HL-60 (cell line): ENCODE results near the gene SHFL.

Experiments used
- DNase-seq, 2 experiments: peaks; one replicate each; pipeline ENCODE4 v3.0.0-alpha.2; 2010 to 2020; ENCODE audit warnings: low read depth in 1 of 2, low spot score in 1 of 2
- H3K27ac ChIP-seq: fragments of 250-450 bp; sonication (Bioruptor Pico); replicated peaks from 2 replicates; pipeline ENCODE4 v1.5.1; 2020; ENCODE audit warnings: mild to moderate bottlenecking, moderate library complexity
- H3K27me3 ChIP-seq: fragments of 250-450 bp; sonication (Bioruptor Pico); 2 replicates; pipeline ENCODE4 v1.5.1; 2021; ENCODE audit warnings: mild to moderate bottlenecking, moderate library complexity; ENCODE audit not compliant: insufficient read depth, poor library complexity, severe bottlenecking
- H3K4me3 ChIP-seq: replicated peaks from 2 replicates; pipeline ENCODE4 v1.5.1; 2011; ENCODE audit warnings: mild to moderate bottlenecking, control low read depth, low read length; ENCODE audit not compliant: insufficient read depth
- CTCF ChIP-seq: IDR thresholded peaks from one replicate; pipeline ENCODE4 v1.5.1; 2011; ENCODE audit warnings: low read length, control low read depth, inconsistent platforms; ENCODE audit not compliant: insufficient read depth
- GABPA ChIP-seq: IDR thresholded peaks from 2 replicates; pipeline ENCODE4 v1.6.1; 2012; ENCODE audit warnings: low read depth
- POLR2AphosphoS5 ChIP-seq: IDR thresholded peaks from 2 replicates; pipeline ENCODE4 v1.6.1; 2012; ENCODE audit warnings: low read depth
- REST ChIP-seq: IDR thresholded peaks from 2 replicates; pipeline ENCODE4 v1.6.1; 2012; ENCODE audit warnings: low read depth; ENCODE audit not compliant: insufficient replicate concordance
- SPI1 ChIP-seq: IDR thresholded peaks from 2 replicates; pipeline ENCODE4 v1.6.1; 2012; ENCODE audit warnings: low read depth, mild to moderate bottlenecking, borderline replicate concordance

Gene SHFL

GRCh38 chr19:10113592-10113963, 27.5 kb downstream of the SHFL start:
- H3K27me3 ChIP-seq: no peaks in the 10 kb centered on the region
- no peak overlapping the region for H3K4me3 ChIP-seq
- TF ChIP-seq SPI1: no peak
- no peak for TF ChIP-seq REST
- TF ChIP-seq GABPA: no peak
- TF ChIP-seq POLR2AphosphoS5: peak; percentile 35
- no peak for TF ChIP-seq CTCF
- no peak for DNase-seq
- peak overlapping the region; percentile 89 for H3K27ac ChIP-seq

GRCh38 chr19:10113964-10114650, 28.0 kb downstream of the SHFL start:
- DNase-seq: no peak
- no peaks in the 10 kb centered on the region for H3K27me3 ChIP-seq
- no peak overlapping the region for H3K27ac ChIP-seq
- no peak overlapping the region for H3K4me3 ChIP-seq
- TF ChIP-seq REST (no peak), CTCF (no peak), GABPA (no peak), SPI1 (no peak), POLR2AphosphoS5 (no peak; the same call in 1 of the 2 replicates)

- Histone ChIP-seq H3K27me3 (no peaks in the 10 kb centered on the region), H3K4me3 (no peak overlapping the region), H3K27ac (no peak overlapping the region)
- TF ChIP-seq POLR2AphosphoS5: peak; percentile 88
- TF ChIP-seq GABPA: no peak
- peak in 1 of 2 experiments; percentile 41 for DNase-seq
Measured at GRCh38 chr19:10114651-10115391, 28.7 kb downstream of the SHFL start.

- Histone ChIP-seq H3K27ac (no peak overlapping the region), H3K4me3 (no peak overlapping the region), H3K27me3 (no peaks in the 10 kb centered on the region)
- TF ChIP-seq POLR2AphosphoS5: peak; percentile 77
- TF ChIP-seq CTCF: no peak
- TF ChIP-seq GABPA: no peak
- DNase-seq: no peak
Measured at GRCh38 chr19:10115392-10116084, 29.4 kb downstream of the SHFL start.
